Renal cortex interstitium (tissue), 15 donors: ENCODE data around the gene PCDHB2. TPM values are rescaled to one million over a fixed set of nuclear protein-coding genes. Genes with fewer than 3 reads are reported as not detected.
"Not testable (repeated sequence)": the region's sequence is repeated elsewhere in the genome, so short reads cannot be mapped to it uniquely, and the experiment has no call there.

Experiments used
- DNase-seq, 11 donors: peaks; one replicate each; pipeline ENCODE4 v3.0.0-alpha.2; 2013; ENCODE audit warnings: low read depth in 9 of 11, low spot score in 4 of 11; ENCODE audit errors: extremely low read depth in 1 of 11
- long read RNA-seq, 16 experiments: transcript quantifications; one replicate each; lab custom pipeline, GENCODE V29; 2026
- polyA plus RNA-seq, 3 donors: library from polyadenylated mRNA; unstranded; fragments of 120-200 nt; gene quantifications; one replicate each; pipeline ENCODE4 v1.2.1, GENCODE V29; 2013; ENCODE audit not compliant: insufficient read length in 3 of 3

PCDHB2 gene
- 10 to 100 TPM in 1 of 3 donors, 1 to 10 TPM in 2; 4.9 to 11.5 (median 5.1) TPM for polyA plus RNA-seq
- long read RNA-seq, donor 1, full-length matches to known transcripts = 5 of 5 reads
- long read RNA-seq, donor 1, partial matches to known transcripts = 0 of 5 reads
- long read RNA-seq, donor 1, other reads (novel, unspliced or antisense) = 0 of 5 reads
- long read RNA-seq, donor 2, full-length matches to known transcripts = 6 of 6 reads
- long read RNA-seq, donor 2, partial matches to known transcripts = 0 of 6 reads
- long read RNA-seq, donor 2, other reads (novel, unspliced or antisense) = 0 of 6 reads
- long read RNA-seq, donor 3, full-length matches to known transcripts = 8 of 8 reads
- long read RNA-seq, donor 3, partial matches to known transcripts = 0 of 8 reads
- long read RNA-seq, donor 3, other reads (novel, unspliced or antisense) = 0 of 8 reads
- long read RNA-seq, donor 4, full-length matches to known transcripts = 1 of 1 reads
- long read RNA-seq, donor 4, partial matches to known transcripts = 0 of 1 reads
- long read RNA-seq, donor 4, other reads (novel, unspliced or antisense) = 0 of 1 reads
- long read RNA-seq, donor 5 = 0 reads
- long read RNA-seq, donor 6, full-length matches to known transcripts = 5 of 5 reads
- long read RNA-seq, donor 6, partial matches to known transcripts = 0 of 5 reads
- long read RNA-seq, donor 6, other reads (novel, unspliced or antisense) = 0 of 5 reads
- long read RNA-seq, donor 7, full-length matches to known transcripts = 15 of 15 reads
- long read RNA-seq, donor 7, partial matches to known transcripts = 0 of 15 reads
- long read RNA-seq, donor 7, other reads (novel, unspliced or antisense) = 0 of 15 reads
- long read RNA-seq, donor 8 = 0 reads
- long read RNA-seq, donor 9, full-length matches to known transcripts = 3 of 3 reads
- long read RNA-seq, donor 9, partial matches to known transcripts = 0 of 3 reads
- long read RNA-seq, donor 9, other reads (novel, unspliced or antisense) = 0 of 3 reads
- long read RNA-seq, donor 10, full-length matches to known transcripts = 7 of 7 reads
- long read RNA-seq, donor 10, partial matches to known transcripts = 0 of 7 reads
- long read RNA-seq, donor 10, other reads (novel, unspliced or antisense) = 0 of 7 reads
- long read RNA-seq, donor 11, full-length matches to known transcripts = 8 of 8 reads
- long read RNA-seq, donor 11, partial matches to known transcripts = 0 of 8 reads
- long read RNA-seq, donor 11, other reads (novel, unspliced or antisense) = 0 of 8 reads
- long read RNA-seq, donor 12, full-length matches to known transcripts = 2 of 2 reads
- long read RNA-seq, donor 12, partial matches to known transcripts = 0 of 2 reads
- long read RNA-seq, donor 12, other reads (novel, unspliced or antisense) = 0 of 2 reads
- long read RNA-seq, donor 13 = 0 reads
- long read RNA-seq, donor 14, full-length matches to known transcripts = 8 of 8 reads
- long read RNA-seq, donor 14, partial matches to known transcripts = 0 of 8 reads
- long read RNA-seq, donor 14, other reads (novel, unspliced or antisense) = 0 of 8 reads
- long read RNA-seq, donor 15, full-length matches to known transcripts = 4 of 4 reads
- long read RNA-seq, donor 15, partial matches to known transcripts = 0 of 4 reads
- long read RNA-seq, donor 15, other reads (novel, unspliced or antisense) = 0 of 4 reads
- long read RNA-seq, donor 16, full-length matches to known transcripts = 9 of 9 reads
- long read RNA-seq, donor 16, partial matches to known transcripts = 0 of 9 reads
- long read RNA-seq, donor 16, other reads (novel, unspliced or antisense) = 0 of 9 reads

- peak in 2 of 11 donors; percentile 11 to 13 for DNase-seq
Observed at GRCh38 chr5:141094481-141095262, at the start of gene PCDHB2. Gene PCDHB2, plus strand, starts transcription at chr5:141094615. Its CDS starts 176 bp downstream, at chr5:141094791.

DNA sequence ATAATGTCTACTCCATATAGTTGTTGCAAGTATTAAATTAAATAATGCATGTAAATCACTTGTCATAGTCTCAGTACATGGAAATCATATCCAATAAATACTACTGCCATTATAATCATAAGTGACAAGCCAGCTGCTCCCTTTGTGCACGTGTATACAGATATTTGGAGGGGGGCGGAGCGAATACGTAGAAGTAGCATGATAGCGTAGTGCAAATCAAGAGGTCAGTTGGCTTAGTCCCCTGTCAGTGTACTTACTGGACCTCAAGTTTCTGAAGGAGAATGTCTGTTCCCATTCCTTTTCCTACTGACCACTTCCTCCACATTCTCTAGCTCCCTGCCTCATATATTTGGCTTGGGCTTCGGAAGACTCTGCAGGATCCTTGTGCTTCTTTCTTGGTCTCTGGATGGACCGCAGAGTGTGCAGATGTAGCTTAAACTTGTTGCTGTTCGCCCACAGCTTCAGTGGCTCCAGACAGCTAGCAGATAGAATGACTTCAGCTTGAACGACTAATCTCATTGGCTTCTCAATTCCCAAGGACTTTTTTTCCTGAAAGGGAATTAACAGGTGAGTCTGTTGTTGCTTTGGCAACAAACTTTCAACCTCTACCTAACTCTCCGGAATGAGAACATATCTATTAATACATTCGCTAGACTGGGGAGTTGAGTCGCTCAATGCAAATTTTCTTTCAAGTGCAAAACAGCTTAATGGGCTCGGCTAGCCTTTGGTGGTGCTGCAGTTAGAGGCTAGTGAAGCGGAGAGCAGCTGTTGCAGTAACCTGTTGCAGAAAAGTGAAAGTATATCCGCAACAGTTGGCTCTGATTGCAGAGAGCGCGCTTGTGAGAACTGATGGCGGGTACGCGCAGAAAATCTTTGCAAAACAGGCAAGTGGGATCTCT is 43.5 kb upstream of the PCDHB2 start, which contains the start of gene PCDHB1:
PCDHB1 (plus strand) TSS at position 753 of the 899 bp plus-strand sequence; CDS start at position 850, 97 bp downstream.
- peak in 2 of 11 donors; percentile 1 to 2 for DNase-seq

DNA sequence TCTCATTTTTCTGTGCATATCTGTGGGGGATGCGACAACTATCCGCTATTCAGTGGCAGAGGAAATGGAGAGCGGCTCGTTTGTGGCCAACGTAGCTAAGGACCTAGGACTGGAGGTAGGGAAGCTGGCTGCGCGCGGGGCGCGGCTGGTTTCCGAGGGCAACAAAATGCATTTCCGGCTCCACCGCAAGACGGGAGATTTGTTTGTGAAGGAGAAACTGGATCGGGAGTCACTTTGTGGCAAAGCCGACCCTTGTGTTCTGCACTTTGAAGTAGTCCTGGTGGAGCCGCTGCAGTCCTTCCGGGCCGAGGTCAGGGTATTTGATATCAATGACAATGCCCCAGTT is 42.9 kb upstream of the PCDHB2 start:
- peak in 1 of 11 donors; percentile 1 for DNase-seq

DNA sequence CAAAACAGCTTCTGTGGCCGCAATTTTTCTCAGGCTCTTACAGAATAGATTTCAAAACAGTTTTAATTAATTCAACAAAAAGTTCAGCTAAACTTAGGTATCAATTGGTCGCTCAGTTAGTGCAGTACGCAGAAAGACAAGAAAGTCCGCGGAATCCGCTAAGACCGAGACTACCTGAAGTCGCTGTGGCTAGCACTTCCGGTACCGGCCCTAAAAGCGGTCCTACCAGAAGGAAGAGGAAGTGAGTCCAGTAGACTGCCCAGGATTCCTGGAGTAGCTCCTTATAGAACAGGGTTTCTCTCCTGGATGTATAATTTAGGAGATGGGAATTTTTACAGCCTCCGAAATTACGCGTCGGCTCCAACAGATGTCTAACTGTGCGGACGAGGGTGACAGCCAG is 16.6 kb upstream of the PCDHB2 start:
- DNase-seq = no peak

- no peak for DNase-seq
Observed at GRCh38 chr5:141082228-141082627, 12.2 kb upstream of the PCDHB2 start.

DNA sequence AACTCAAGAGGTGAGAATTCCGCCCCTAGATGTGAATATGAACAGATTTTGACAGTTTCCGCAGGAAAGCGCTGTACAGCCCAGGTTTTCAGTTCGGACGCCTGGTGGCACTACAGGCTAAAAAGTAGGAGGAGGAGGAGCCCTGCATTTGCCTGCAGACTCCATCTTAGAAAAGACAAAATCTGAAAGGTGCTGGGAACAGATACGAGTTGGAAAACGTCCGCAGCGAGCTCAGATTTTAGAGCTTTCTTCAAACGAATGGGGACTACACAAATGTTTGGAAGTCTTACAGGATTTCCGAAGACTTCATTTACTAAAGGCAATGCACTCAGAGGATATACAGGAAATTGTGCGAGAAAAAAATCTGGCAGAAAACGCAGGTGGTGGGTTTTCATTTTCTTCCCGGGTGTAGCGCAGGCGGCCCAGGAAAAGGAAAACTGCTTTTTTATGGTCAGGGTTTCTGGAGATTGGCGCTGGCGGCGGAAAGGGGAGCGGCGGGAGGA is 9.9 kb upstream of the PCDHB2 start:
- DNase-seq = peak in 6 of 11 donors; percentile 9 to 42 (median 24)

DNA sequence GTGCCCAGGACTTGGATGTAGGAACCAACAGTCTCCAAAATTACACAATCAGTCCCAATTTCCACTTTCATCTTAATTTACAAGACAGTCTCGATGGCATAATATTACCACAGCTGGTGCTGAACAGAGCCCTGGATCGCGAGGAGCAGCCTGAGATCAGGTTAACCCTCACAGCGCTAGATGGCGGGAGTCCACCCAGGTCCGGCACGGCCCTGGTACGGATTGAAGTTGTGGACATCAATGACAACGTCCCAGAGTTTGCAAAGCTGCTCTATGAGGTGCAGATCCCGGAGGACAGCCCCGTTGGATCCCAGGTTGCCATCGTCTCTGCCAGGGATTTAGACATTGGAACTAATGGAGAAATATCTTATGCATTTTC is 837 bp downstream of the PCDHB2 start:
- DNase-seq = no peak

- DNase-seq = not testable (repeated sequence)
Observed at GRCh38 chr5:141096181-141096580, 1.8 kb downstream of the PCDHB2 start.

DNA sequence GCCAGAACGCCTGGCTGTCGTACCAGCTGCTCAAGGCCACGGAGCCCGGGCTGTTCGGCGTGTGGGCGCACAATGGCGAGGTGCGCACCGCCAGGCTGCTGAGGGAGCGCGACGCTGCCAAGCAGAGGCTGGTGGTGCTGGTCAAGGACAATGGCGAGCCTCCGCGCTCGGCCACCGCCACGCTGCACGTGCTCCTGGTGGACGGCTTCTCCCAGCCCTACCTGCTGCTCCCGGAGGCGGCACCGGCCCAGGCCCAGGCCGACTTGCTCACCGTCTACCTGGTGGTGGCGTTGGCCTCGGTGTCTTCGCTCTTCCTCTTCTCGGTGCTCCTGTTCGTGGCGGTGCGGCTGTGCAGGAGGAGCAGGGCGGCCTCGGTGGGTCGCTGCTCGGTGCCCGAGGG is 2.2 kb downstream of the PCDHB2 start:
- DNase-seq = not testable (repeated sequence)

DNA sequence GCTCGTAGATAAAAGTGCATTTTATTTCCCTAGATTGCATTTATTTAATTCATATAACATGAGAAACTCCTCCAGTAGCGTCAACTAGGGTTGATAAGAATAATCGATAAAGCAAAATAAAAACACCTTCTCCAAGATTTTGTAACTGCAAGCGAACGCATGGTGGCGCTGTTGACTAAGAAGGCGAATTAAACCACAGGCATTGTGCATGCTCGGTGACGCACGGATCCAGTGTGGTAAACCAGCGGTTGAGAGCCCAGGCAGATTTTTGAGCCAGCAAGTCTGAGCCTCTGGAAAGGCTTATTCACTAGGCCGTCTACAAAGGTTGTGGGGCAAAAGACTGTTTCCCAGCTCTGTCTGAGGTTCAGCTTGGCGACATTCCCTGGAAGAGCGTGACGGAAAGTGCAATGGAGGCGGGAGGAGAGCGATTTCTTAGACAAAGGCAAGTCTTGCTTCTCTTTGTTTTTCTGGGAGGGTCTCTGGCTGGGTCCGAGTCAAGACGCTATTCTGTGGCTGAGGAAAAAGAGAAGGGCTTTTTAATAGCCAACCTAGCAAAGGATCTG is 5.9 kb downstream of the PCDHB2 start, which contains the start of gene PCDHB3:
PCDHB3 (plus strand) TSS at position 231 of the 563 bp plus-strand sequence; CDS start at position 408, 177 bp downstream.
- peak in 3 of 11 donors; percentile 9 to 24 (median 11) for DNase-seq

GRCh38 chr5:141101059-141101458 is 6.6 kb downstream of the PCDHB2 start:
- no peak for DNase-seq

DNA sequence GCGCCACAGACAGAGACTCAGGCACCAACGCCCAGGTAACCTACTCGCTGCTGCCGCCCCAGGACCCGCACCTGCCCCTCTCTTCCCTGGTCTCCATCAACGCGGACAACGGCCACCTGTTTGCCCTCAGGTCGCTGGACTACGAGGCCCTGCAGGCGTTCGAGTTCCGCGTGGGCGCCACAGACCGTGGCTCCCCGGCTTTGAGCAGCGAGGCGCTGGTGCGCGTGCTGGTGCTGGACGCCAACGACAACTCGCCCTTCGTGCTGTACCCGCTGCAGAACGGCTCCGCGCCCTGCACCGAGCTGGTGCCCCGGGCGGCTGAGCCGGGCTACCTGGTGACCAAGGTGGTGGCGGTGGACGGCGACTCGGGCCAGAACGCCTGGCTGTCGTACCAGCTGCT is 7.7 kb downstream of the PCDHB2 start:
- DNase-seq = not testable (repeated sequence)

GRCh38 chr5:141102471-141102870 is 8.1 kb downstream of the PCDHB2 start:
- not testable (repeated sequence) for DNase-seq

GRCh38 chr5:141105350-141105749 is 10.9 kb downstream of the PCDHB2 start:
- no peak for DNase-seq

DNA sequence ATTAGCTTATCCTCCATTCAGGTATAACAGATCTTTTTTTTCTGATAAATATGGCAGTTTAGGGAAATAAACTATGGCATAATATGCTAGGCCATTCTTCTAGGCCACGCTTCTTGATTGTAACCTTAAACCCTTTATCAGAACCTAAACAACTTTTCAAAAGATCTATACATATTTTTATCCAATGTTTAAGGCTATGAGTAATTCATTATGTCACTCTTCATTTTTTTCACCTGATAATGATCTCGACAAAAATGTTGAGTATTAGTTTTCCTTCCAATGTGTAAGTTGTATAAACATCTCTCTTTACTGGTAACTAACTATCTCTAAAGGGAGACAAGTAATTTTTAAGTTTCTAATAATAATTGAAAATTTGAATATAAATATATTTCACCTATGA is 24.8 kb downstream of the PCDHB2 start:
- no peak for DNase-seq

GRCh38 chr5:141121563-141121962 is 27.1 kb downstream of the PCDHB2 start, which contains the start of gene PCDHB4:
Gene PCDHB4, plus strand, starts transcription at chr5:141121818. Its CDS starts 181 bp downstream, at chr5:141121999.
- DNase-seq = peak in 3 of 11 donors; percentile 7 to 12 (median 9)
